Fibroblast of gingiva (primary cell): Measurements from ENCODE around the gene CIART.
"Not testable (repeated sequence)": the region's sequence is repeated elsewhere in the genome, so short reads cannot be mapped to it uniquely, and the experiment has no call there.

ENCODE experiments used
- DNase-seq: peaks from one replicate; pipeline ENCODE4 v3.0.0-alpha.2; 2011; ENCODE audit warnings: low read depth

CIART gene

DNA sequence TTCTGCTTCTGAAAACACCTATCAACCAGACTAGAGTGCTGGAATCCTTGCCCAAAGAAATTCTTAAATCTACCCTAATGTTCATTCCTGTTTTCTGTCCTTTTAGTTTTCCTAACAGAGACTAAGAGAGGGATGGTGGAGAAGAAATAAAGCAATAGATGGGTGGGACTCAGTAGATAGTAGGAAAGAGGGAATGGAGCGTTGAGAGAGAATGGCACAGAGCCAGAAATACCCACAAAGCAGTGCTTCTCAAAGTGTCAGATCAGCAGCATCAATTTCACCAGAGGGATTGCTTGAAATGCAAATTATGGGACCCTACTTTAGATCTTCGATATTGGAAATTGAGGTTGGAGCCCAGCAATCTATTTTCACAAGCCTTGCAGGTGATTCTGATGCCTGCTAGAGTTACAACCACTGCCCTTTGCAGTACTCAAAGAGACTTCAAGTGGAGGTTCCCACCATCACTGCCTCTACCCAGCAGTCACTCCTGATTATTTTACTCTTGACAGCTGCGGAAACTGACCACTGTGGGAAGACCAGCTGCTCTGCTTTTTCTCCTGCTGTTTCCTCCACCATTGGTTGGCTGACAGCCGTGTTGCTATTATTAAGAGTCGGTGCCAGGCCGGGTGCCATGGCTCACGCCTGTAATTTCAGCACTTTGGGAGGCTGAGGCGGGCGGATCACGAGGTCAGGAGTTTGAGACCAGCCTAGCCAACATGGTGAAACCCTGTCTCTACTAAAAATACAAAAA, 27.6 kb downstream of the CIART start:
- no peak for DNase-seq

DNA sequence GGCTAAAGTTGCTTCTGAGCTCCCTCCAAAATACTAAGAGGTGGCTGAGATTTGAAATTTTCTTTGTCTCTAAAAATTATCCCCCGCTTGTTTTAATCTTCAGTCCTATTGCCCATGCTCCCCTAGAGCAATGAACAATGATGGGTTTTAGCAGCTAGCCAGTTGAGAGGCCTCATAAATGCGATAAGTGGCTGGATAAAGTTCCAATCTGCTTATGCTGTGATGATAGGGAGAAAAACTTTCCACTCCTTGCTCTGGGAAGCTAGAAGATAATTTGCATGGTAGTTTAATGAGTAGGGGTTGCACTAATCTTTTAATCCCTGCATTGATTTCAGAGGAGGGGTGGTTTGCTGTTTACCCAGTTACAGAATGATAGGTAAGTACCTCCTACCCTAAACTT, 29.4 kb downstream of the CIART start:
- no peak for DNase-seq

DNA sequence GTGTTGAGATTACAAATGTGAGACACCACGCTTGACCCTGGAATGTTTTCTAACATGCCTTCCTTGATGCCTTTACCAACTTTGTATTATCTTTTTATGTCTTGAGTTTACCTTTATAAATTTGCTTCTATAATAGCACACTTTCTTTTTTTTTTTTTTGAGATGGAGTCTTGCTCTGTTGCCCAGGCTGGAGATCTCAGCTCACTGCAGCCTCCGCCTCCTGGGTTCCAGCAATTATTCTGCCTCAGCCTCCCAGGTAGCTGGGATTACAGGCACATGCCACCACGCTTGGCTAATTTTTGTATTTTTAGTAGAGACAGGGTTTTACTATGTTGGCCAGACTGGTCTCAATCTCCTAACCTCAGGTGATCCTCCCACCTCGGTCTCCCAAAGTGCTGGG, 32.3 kb downstream of the CIART start:
- DNase-seq = not testable (repeated sequence)

DNA sequence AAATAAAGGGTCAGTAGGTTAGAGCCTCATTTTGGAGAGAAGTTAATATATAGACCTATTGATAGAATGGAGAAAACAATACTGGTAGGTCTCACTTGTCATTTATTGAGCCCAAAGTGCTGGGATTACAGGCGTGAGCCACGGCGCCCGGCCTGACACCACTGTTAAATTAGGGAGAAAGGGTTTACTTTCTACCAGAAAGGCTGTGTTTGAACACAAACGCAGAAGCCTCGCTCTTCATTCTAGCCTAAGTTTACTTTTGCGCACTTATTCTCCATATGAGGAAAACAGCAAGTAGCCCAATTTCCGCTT, 38.3 kb downstream of the CIART start:
- DNase-seq = no peak

DNA sequence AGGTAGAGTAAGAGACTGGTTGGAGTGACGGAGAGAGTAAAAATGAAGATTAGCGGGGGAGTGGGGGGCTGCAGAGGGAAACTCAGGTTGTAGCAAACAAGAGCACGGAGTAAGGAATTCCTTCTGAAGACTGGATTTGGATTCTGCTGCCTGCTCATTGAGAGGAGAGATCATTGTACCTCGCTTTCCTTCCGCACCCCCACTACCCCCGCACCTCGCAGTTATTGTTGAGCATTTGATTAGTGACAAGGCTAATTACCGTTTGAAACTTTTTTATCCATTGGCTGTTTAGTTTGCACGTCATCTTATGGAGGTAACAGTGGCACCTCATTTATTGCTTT, 39.4 kb downstream of the CIART start:
- DNase-seq = no peak

DNA sequence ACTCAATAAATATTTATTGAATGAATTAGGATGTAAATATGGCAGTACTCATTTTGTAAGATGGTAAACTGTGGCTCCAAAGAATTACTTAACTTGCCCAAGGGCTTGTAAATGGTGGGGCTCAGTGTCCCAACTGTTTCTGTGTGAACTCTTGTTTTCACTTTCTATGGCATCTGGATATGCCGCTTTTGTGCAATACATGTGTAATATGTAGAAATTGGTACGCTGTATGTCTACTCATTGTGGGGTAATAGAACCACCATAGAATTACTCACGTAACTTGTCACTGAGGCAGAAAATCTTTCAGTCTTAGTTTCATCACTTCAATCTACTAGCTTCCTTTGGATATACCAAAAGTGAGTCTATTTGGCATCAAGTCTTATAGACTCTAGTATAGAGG, 40.0 kb downstream of the CIART start:
- peak; percentile 28 for DNase-seq

DNA sequence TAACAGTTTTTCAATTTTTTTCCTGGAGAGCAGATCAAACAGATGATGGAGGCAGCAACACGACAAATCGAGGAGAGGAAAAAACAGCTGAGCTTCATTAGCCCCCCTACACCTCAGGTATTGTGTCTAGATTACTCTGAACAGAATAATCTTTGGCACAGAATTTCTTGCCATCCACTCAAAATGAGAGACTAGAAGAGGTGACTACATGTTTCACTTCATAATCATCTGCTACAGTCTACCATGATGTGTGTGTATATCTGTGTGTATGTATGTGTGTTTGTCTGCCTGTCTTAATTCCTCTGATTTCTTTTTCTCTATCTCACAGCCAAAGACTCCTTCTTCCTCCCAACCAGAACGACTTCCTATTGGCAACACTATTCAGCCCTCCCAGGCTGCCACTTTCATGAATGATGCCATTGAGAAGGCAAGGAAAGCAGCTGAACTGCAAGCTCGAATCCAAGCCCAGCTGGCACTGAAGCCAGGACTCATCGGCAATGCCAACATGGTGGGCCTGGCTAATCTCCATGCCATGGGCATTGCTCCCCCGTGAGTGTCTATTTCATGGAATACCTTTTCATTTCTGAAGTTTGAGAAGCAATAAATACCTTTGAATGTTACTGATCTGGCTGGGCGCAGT, 50.4 kb downstream of the CIART start:
- DNase-seq = no peak
